Skin epidermis (tissue), 12 donors: Measurements from ENCODE around the gene PUSL1.

Experiments
- H3K27ac ChIP-seq, 21 experiments: fragments of 200-600 bp; sonication (generic) in 11 of 21; one replicate each; pipeline ENCODE4 v1.5.0; 2020; ENCODE audit warnings: mild to moderate bottlenecking in 3 of 21, inconsistent platforms in 2 of 21, moderate library complexity in 2 of 21
- H3K4me3 ChIP-seq, 7 experiments: fragments of 200-600 bp; sonication (generic) in 2 of 7; one replicate each; pipeline ENCODE4 v1.5.0; 2020; ENCODE audit warnings: inconsistent platforms in 2 of 7, mild to moderate bottlenecking in 2 of 7, moderate library complexity in 1 of 7

PUSL1 gene, protein sequence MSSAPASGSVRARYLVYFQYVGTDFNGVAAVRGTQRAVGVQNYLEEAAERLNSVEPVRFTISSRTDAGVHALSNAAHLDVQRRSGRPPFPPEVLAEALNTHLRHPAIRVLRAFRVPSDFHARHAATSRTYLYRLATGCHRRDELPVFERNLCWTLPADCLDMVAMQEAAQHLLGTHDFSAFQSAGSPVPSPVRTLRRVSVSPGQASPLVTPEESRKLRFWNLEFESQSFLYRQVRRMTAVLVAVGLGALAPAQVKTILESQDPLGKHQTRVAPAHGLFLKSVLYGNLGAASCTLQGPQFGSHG

DNA sequence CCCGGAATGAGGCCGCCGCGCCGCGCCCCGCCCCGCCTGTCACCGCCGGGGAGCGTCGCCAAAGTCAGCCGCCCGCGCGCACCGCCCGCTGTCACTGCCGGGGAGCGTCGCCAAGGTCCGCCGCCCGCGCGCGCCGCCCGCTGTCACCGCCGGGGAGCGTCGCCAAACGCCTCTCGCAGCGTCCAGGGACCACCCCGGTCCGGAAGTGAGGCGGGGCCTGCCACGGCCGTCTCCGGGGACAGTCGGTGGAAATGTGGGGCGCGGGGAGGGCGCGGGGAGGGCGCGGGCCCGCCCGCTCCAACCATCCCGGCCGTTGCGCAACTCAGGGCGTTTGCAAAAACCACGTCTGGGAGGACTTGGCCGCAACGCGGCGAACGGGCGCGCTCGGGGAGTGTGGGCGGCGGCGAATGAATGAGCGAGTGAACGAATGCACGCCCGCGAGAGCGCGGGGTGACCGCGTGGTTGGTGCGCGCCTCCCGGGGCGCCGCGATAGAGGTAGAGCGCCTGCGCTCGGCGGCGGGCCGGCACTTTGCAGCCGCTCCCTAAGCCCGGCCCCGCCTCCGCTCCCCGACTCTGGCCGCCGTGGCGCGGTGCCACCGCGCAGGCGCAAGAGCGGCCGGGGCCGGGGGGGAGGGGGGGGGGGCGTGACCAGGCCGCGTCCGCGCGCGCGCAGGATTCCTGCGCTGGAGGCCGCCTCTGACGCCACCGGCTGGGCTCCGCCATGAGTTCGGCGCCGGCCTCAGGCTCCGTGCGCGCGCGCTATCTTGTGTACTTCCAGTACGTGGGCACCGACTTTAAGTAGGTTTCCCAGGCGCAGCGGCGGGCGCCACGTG, at the start of gene PUSL1, which contains the start of gene ACAP3:
PUSL1 (plus strand) TSS at position 675 of the 833 bp plus-strand sequence; CDS start at position 722, 47 bp downstream.
ACAP3 (minus strand) TSS at position 8 of the 833 bp plus-strand sequence. CDS start 115 bp downstream, outside the sequence.
- peak within 1 kb of the TSS; percentile 81 to 97 (median 92) for H3K27ac ChIP-seq

DNA sequence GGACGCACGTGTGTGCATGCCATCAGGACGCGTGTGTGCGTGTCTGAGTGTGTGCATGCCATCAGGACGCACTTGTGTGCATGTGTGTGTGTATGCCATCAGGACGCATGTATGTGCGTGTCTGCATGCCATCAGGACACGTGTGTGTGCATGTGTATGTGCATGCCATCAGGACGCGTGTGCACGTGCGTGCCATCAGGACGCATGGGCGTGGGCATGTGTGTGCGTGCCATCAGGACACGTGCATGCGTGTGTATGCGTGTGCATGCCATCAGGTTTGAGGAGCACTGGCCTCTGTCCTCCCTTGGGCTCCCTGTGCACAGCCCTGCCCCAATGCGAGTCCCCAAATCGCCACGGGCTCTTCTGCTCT, 49.3 kb upstream of the PUSL1 start:
- no peak overlapping the region for H3K4me3 ChIP-seq
- no peak overlapping the region for H3K27ac ChIP-seq

More for the DNA sequence above, at the start of gene PUSL1, which contains the start of gene ACAP3:
- peak within 1 kb of the TSS; percentile 75 to 92 (median 90) for H3K4me3 ChIP-seq

DNA sequence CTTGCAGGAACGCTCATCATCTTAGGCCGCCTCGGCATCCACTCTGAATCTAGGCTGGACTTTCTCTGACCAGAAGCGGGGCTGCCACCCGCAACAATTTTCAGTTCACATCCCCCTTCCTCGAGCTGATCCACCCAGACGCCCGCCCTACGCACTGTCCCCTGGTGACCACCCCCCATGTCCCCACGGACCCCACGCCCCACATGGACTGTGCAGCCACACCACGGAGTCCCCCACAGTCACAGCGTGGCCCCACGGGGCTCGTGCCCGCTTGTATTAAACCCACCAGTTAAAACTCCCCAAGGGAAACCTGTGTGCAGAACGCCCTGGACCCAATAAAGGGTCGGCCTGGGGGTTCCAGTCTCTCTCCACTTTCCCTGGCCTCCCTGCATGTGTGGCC, 48.9 kb upstream of the PUSL1 start:
- H3K27ac ChIP-seq, result no peak overlapping the region
- H3K4me3 ChIP-seq, result no peak overlapping the region

DNA sequence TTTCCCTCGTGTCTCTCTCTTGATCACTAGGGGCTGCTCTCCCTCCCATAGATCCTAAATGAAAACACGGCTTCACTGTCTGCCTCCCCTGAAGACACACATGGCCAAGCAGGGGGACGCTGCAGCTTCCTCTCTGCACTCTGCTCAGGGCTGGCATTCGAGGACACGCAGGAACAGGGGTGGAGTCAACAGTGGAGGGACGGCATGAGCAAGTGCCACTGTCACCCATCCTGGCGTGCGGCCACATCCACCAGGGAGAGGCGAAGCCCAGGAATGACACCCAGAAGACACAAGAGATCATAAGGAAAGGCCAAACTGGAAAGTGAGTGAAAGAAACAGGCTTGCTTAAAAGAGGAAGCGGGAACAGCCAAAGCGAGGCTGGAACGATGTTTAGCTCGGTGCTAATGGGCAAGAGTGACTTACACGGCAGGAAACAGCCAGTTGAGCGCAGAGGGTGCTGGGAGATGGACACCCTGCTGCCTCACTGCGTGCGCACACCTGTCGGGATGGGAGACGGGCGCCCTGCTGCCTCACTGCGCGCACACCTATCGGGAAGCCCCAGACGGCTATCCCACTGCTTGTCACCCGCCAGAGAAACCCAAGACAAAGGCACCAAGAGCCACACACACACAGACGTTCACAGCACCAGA, 48.3 kb upstream of the PUSL1 start:
- Histone ChIP-seq H3K27ac (peak overlapping the region in 1 of 21 experiments; percentile 46), H3K4me3 (no peak overlapping the region)

- H3K27ac ChIP-seq, result peak overlapping the region in 1 of 21 experiments; percentile 46
- H3K4me3 ChIP-seq, result no peak overlapping the region
Measured at GRCh38 chr1:1260843-1261560, 47.4 kb upstream of the PUSL1 start.

DNA sequence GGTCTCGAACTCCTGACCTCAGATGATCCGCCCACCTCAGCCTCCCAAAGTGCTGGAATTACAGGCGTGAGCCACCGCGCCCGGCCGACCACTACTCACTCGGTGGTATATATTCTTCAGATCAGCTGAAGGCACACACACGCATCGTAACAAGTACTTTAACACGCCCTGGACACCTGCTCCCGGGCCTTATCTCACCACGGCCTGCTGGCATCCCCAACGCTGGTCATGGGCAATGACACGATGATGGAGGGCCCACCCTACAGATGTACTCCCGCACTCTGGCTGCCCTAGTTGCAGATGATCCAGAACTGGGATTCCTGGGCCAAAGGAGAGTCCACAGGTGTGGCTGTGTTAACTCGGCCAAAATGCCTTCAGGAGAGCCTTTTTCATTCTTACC, 46.3 kb upstream of the PUSL1 start:
- Histone ChIP-seq H3K27ac (no peak overlapping the region), H3K4me3 (no peak overlapping the region)

GRCh38 chr1:1262758-1263157, 45.6 kb upstream of the PUSL1 start:
- H3K27ac ChIP-seq, result no peak overlapping the region
- H3K4me3 ChIP-seq, result no peak overlapping the region

- H3K4me3 ChIP-seq, result no peak overlapping the region
- no peak overlapping the region for H3K27ac ChIP-seq
Measured at GRCh38 chr1:1264026-1264425, 44.4 kb upstream of the PUSL1 start.

- Histone ChIP-seq H3K27ac (no peak overlapping the region), H3K4me3 (no peak overlapping the region)
Measured at GRCh38 chr1:1264868-1265272, 43.5 kb upstream of the PUSL1 start.

DNA sequence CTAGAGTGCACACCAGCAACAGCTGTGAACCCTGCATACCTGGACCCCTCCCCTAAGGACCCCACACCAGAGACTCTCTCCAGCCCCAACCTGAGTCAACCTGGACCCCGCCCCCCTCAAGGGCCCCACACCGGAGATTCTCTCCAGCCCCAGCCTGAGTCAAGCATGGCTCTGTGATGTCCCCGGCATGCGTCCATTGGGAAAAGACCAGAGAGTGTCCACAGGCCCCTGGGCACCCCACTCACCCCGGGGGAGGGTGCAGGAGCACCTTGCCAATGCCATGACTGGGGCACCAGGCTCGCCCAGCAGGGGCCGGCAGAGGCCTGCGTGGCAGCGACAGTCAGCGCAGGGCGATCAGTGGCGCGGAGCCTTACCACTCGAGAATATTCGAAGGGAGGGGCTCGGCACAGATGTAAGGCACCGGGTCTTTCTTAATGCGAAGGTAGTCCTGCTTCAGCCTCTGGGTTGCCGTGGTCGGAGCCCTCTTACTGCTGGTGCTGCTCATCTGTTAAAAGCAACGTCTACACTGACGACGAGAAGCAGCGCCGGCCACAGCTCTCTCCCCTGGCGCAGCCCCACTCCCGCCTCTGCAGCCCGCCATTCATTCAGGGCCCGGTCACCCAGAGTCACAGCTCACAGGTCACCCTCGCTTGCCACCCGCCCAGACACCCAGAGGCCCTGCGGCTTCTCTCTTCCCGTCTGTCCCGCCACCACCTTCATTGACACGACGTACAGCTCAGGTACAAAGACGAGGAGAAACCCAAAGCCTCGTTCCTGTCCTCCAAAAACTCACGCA, 40.7 kb upstream of the PUSL1 start:
- no peak overlapping the region for H3K4me3 ChIP-seq
- H3K27ac ChIP-seq, result no peak overlapping the region

GRCh38 chr1:1268284-1268682, 40.1 kb upstream of the PUSL1 start:
- no peak overlapping the region for H3K4me3 ChIP-seq
- H3K27ac ChIP-seq, result no peak overlapping the region

DNA sequence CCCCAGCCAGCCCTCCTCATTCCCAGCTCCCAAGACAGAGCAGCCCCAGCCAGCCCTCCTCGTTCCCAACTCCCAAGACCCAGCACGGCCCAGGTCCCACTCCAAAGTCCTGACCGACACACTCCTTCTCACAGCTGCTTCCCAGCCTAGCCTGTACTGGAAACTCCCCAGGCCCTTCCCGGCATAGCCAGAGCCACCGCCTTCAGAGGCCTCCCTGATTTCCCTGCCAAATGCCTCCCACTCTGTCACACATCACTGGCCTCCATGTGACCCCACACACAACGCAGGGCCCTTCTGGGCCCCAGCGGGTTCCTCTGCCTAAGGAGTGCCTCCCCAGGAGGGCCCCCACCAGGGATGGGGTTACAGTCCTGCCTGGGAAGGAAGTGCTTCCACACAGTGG, 37.6 kb upstream of the PUSL1 start:
- peak overlapping the region in 8 of 21 experiments; percentile 1 to 74 (median 40) for H3K27ac ChIP-seq
- H3K4me3 ChIP-seq, result no peak overlapping the region

- peak overlapping the region; percentile 80 to 97 (median 91) for H3K27ac ChIP-seq
- H3K4me3 ChIP-seq, result peak overlapping the region; percentile 79 to 99 (median 92)
Measured at GRCh38 chr1:1272341-1273208, 35.8 kb upstream of the PUSL1 start.

DNA sequence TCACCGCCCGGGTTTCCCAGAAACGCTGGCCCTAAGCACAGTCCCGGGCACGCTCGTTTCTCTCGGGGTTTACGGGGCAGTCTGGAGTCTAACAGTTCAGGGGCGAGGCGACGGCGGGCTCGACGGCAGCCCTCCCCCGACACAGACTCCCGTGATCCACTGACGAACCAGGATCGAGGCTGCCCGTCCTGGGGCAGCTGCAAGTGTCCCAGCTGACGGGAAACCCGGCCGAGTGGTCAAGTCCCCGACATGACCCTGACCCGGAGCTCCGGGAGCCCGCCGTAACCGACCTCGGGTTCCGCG, 35.2 kb upstream of the PUSL1 start:
- Histone ChIP-seq H3K27ac (peak overlapping the region; percentile 80 to 97 (median 91)), H3K4me3 (peak overlapping the region; percentile 79 to 99 (median 92))

GRCh38 chr1:1273512-1274298, 34.7 kb upstream of the PUSL1 start, which contains the start of gene UBE2J2:
Gene UBE2J2, minus strand, starts transcription at chr1:1273854. Its CDS starts 5,862 bp downstream, at chr1:1267992.
- Histone ChIP-seq H3K4me3 (peak within 1 kb of the TSS; percentile 79 to 99 (median 92)), H3K27ac (peak within 1 kb of the TSS; percentile 80 to 97 (median 91))

GRCh38 chr1:1274299-1274930, 34.0 kb upstream of the PUSL1 start:
- peak overlapping the region in 20 of 21 experiments; percentile 80 to 97 (median 92) for H3K27ac ChIP-seq

More at GRCh38 chr1:1274299-1274930, 34.0 kb upstream of the PUSL1 start:
- peak overlapping the region; percentile 79 to 99 (median 92) for H3K4me3 ChIP-seq
